Parathyroid adenoma (tissue), 2 donors: Measurements from ENCODE around the gene CCDC178.
A peak's percentile ranks its signal among the peaks of the same experiment; 100 is the strongest.

ENCODE experiments used
- H2AFZ ChIP-seq: fragments of 300-600 bp; sonication (generic); one replicate; pipeline ENCODE4 v1.7.0; 2017; ENCODE audit warnings: antibody characterized with exemption, mild to moderate bottlenecking
- H3K27ac ChIP-seq: fragments of 300-600 bp; sonication (generic); one replicate; pipeline ENCODE4 v1.7.0; 2017
- H3K27me3 ChIP-seq: fragments of 300-600 bp; sonication (generic); one replicate; pipeline ENCODE4 v1.7.0; 2017; ENCODE audit warnings: low read length; ENCODE audit not compliant: control insufficient read depth, insufficient read depth
- H3K36me3 ChIP-seq: fragments of 300-600 bp; sonication (generic); one replicate; pipeline ENCODE4 v1.7.0; 2017; ENCODE audit warnings: low read length; ENCODE audit not compliant: control insufficient read depth, insufficient read depth
- H3K4me1 ChIP-seq: fragments of 300-600 bp; sonication (generic); one replicate; pipeline ENCODE4 v1.7.0; 2017; ENCODE audit warnings: control low read depth
- H3K4me2 ChIP-seq: fragments of 300-600 bp; sonication (generic); one replicate; pipeline ENCODE4 v1.7.0; 2017; ENCODE audit warnings: low read length
- H3K4me3 ChIP-seq: fragments of 300-600 bp; sonication (generic); one replicate; pipeline ENCODE4 v1.7.0; 2017; ENCODE audit warnings: low read depth, low read length
- H3K79me2 ChIP-seq: fragments of 300-600 bp; sonication (generic); one replicate; pipeline ENCODE4 v1.7.0; 2017; ENCODE audit warnings: control low read depth
- H3K9ac ChIP-seq: fragments of 300-600 bp; sonication (generic); one replicate; pipeline ENCODE4 v1.7.0; 2017; ENCODE audit warnings: mild to moderate bottlenecking
- H3K9me3 ChIP-seq: fragments of 300-600 bp; sonication (generic); one replicate; pipeline ENCODE4 v1.7.0; 2017; ENCODE audit warnings: low read length; ENCODE audit not compliant: control insufficient read depth
- TF ChIP-seq, protein P1 (sequence below): fragments of 300-600 bp; sonication (generic); IDR thresholded peaks from one replicate; pipeline ENCODE4 v1.7.0; 2017; ENCODE audit warnings: antibody characterized with exemption, mild to moderate bottlenecking
- donor health status: primary hyperparathyroidism.

Gene CCDC178

GRCh38 chr18:32922951-32923430 lies 517.5 kb downstream of the CCDC178 start:
- H3K4me3 ChIP-seq = no peak overlapping the region
- H2AFZ ChIP-seq = no peak overlapping the region
- H3K9ac ChIP-seq = no peak overlapping the region
- H3K27ac ChIP-seq = no peak overlapping the region
- no peaks in the 10 kb centered on the region for H3K79me2 ChIP-seq
- H3K9me3 ChIP-seq = no peaks in the 10 kb centered on the region
- no peaks in the 10 kb centered on the region for H3K4me1 ChIP-seq
- no peaks in the 10 kb centered on the region for H3K27me3 ChIP-seq
- TF ChIP-seq, protein P1, sequence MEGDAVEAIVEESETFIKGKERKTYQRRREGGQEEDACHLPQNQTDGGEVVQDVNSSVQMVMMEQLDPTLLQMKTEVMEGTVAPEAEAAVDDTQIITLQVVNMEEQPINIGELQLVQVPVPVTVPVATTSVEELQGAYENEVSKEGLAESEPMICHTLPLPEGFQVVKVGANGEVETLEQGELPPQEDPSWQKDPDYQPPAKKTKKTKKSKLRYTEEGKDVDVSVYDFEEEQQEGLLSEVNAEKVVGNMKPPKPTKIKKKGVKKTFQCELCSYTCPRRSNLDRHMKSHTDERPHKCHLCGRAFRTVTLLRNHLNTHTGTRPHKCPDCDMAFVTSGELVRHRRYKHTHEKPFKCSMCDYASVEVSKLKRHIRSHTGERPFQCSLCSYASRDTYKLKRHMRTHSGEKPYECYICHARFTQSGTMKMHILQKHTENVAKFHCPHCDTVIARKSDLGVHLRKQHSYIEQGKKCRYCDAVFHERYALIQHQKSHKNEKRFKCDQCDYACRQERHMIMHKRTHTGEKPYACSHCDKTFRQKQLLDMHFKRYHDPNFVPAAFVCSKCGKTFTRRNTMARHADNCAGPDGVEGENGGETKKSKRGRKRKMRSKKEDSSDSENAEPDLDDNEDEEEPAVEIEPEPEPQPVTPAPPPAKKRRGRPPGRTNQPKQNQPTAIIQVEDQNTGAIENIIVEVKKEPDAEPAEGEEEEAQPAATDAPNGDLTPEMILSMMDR = no peak
- H3K4me2 ChIP-seq = no peak overlapping the region
- H3K36me3 ChIP-seq = no peaks in the 10 kb centered on the region

DNA sequence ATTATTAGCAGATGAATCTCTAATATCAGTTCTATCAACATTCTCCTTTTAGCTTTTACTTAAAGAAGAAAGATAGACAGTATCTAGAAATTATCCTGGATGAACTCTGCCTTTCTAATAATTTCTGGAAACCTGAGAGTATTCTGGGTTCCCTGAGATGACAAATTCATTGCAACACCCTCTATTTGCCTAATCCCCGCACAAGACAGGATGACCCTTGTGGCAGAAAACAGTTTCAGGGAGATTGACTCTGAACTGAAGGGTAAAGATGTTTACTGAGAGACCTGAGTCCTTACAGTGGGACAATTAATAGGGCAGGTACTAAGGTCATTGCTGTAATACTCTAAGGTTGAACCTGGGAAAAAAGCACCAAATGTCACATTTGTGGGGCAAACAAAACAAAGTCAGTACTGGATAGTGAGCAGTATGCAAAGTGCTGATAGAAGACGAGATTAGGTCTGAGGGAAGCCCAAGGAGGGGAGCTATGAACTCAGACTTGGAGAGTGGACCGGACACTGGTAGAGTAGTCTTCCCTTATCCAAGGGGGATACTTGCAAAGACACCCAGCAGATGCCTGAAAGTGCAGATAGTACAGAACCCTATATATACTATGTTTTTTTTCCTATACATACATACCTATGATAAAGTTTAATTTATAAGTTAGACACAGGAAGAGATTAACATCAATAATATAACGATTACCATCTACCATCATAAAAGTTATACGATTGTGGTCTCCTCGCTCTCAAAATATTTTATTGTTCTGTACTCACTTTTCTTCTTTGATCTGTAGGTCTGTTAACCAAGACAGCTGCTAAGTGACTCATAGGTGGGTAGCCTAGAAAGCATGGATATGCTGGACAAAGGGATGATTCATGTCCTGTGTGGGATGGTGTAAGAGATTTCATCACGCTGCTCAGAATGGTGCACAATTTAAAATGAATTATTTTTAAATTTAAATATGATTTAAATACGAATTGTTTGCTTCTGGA lies 519.4 kb downstream of the CCDC178 start:
- Histone ChIP-seq H3K4me1 (no peaks in the 10 kb centered on the region), H3K4me3 (no peak overlapping the region), H2AFZ (no peak overlapping the region), H3K27ac (no peak overlapping the region), H3K36me3 (no peaks in the 10 kb centered on the region), H3K27me3 (no peaks in the 10 kb centered on the region), H3K9ac (no peak overlapping the region), H3K9me3 (no peaks in the 10 kb centered on the region), H3K4me2 (no peak overlapping the region), H3K79me2 (no peaks in the 10 kb centered on the region)
- TF ChIP-seq, protein P1 = no peak

DNA sequence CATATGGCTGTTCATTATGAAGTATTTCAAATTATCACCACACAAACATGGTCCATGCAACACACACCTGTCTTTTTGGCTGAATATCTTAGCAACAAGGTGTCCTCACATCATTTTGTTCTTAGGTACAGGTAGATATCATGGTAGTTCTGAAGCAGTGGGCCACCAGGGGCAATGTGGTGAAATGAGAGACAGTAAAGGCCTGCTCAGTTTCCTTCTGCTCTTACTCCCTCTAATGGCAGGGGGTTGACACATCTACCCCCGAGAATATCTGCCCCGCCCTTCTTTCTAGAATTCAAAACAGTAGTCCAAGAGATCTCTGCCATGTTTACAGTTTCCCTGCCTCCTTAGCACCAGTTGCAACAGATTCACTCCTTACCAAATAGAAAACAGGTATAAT lies 520.7 kb downstream of the CCDC178 start:
- no peaks in the 10 kb centered on the region for H3K9me3 ChIP-seq
- H2AFZ ChIP-seq = no peak overlapping the region
- no peaks in the 10 kb centered on the region for H3K36me3 ChIP-seq
- no peak overlapping the region for H3K27ac ChIP-seq
- no peak overlapping the region for H3K4me3 ChIP-seq
- TF ChIP-seq, protein P1 = peak; percentile 49
- no peak overlapping the region for H3K4me2 ChIP-seq
- H3K9ac ChIP-seq = no peak overlapping the region
- H3K79me2 ChIP-seq = no peaks in the 10 kb centered on the region
- H3K4me1 ChIP-seq = no peaks in the 10 kb centered on the region
- no peaks in the 10 kb centered on the region for H3K27me3 ChIP-seq

- Histone ChIP-seq H3K4me1 (no peaks in the 10 kb centered on the region), H2AFZ (no peak overlapping the region), H3K27ac (no peak overlapping the region), H3K9ac (no peak overlapping the region), H3K36me3 (no peaks in the 10 kb centered on the region), H3K4me2 (no peak overlapping the region), H3K27me3 (no peaks in the 10 kb centered on the region), H3K9me3 (no peaks in the 10 kb centered on the region), H3K4me3 (no peak overlapping the region), H3K79me2 (no peaks in the 10 kb centered on the region)
- TF ChIP-seq, protein P1 = no peak
Observed at GRCh38 chr18:32918692-32919250, 521.8 kb downstream of the CCDC178 start.
